HG02870 (cell line): ENCODE results near the gene DPEP2.

Source experiments
- ATAC-seq: cut with Tn5 transposase; IDR thresholded peaks from one replicate; pipeline ENCODE4 v1.9.1; 2021; ENCODE audit warnings: mild to moderate bottlenecking, moderate library complexity; ENCODE audit not compliant: unreplicated experiment

DPEP2 gene

GRCh38 chr16:67957622-67958021 lies 41.7 kb downstream of the DPEP2 start:
- ATAC-seq: no peak

GRCh38 chr16:67954421-67955196 lies 44.7 kb downstream of the DPEP2 start:
- no peak for ATAC-seq

- no peak for ATAC-seq
Measured at GRCh38 chr16:67953641-67954375, 45.5 kb downstream of the DPEP2 start.

- ATAC-seq: no peak
Measured at GRCh38 chr16:67951485-67951884, 47.8 kb downstream of the DPEP2 start.

- ATAC-seq: no peak
Measured at GRCh38 chr16:67950335-67950843, 48.9 kb downstream of the DPEP2 start.

GRCh38 chr16:67949645-67950044 lies 49.6 kb downstream of the DPEP2 start:
- no peak for ATAC-seq

- ATAC-seq: no peak
Measured at GRCh38 chr16:67948015-67948414, 51.3 kb downstream of the DPEP2 start.

GRCh38 chr16:67946966-67947558 lies 52.2 kb downstream of the DPEP2 start:
- ATAC-seq: no peak

- ATAC-seq: no peak
Measured at GRCh38 chr16:67946128-67946569, 53.1 kb downstream of the DPEP2 start.

GRCh38 chr16:67945392-67945933 lies 53.8 kb downstream of the DPEP2 start:
- ATAC-seq: no peak

- no peak for ATAC-seq
Measured at GRCh38 chr16:67944690-67945391, 54.4 kb downstream of the DPEP2 start.

GRCh38 chr16:67943619-67944504 lies 55.4 kb downstream of the DPEP2 start, which contains the start of gene LCAT:
Gene LCAT, minus strand, starts transcription at chr16:67944120. Its CDS starts 19 bp downstream, at chr16:67944101.
- ATAC-seq: no peak

- ATAC-seq: no peak
Measured at GRCh38 chr16:67943256-67943618, 56.0 kb downstream of the DPEP2 start.

GRCh38 chr16:67942510-67943255 lies 56.6 kb downstream of the DPEP2 start:
- no peak for ATAC-seq

- no peak for ATAC-seq
Measured at GRCh38 chr16:67942200-67942509, 57.1 kb downstream of the DPEP2 start.

GRCh38 chr16:67941469-67942199 lies 57.6 kb downstream of the DPEP2 start:
- ATAC-seq: no peak

GRCh38 chr16:67940446-67941089 lies 58.7 kb downstream of the DPEP2 start:
- no peak for ATAC-seq
